DMS79 treated with DMSO at 0.1 percent for 48 hours (cell line): ENCODE results near the gene LOC101059915.
"Not testable (repeated sequence)": the region's sequence is repeated elsewhere in the genome, so short reads cannot be mapped to it uniquely, and the experiment has no call there.

Source experiments
- DNase-seq: peaks from one replicate; lab custom pipeline; 2025; lab: John Stamatoyannopoulos, UW

Gene LOC101059915

DNA sequence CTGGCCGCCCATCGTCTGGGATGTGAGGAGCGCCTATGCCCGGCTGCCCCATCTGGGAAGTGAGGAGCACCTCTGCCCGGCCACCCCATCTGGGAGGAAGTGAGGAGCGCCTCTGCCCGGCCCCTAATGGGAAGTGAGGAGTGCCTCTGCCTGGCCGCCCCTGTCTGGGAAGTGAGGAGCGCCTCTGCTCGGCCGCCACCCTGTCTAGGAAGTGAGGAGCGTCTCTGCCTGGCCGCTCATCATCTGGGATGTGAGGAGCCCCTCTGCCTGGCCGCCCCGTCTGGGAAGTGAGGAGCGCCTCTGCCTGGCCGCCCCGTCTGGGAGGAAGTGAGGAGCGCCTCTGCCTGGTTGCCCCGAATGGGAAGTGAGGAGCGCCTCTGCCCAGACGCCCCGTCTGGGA is 8.3 kb downstream of the LOC101059915 start:
- DNase-seq: not testable (repeated sequence)

DNA sequence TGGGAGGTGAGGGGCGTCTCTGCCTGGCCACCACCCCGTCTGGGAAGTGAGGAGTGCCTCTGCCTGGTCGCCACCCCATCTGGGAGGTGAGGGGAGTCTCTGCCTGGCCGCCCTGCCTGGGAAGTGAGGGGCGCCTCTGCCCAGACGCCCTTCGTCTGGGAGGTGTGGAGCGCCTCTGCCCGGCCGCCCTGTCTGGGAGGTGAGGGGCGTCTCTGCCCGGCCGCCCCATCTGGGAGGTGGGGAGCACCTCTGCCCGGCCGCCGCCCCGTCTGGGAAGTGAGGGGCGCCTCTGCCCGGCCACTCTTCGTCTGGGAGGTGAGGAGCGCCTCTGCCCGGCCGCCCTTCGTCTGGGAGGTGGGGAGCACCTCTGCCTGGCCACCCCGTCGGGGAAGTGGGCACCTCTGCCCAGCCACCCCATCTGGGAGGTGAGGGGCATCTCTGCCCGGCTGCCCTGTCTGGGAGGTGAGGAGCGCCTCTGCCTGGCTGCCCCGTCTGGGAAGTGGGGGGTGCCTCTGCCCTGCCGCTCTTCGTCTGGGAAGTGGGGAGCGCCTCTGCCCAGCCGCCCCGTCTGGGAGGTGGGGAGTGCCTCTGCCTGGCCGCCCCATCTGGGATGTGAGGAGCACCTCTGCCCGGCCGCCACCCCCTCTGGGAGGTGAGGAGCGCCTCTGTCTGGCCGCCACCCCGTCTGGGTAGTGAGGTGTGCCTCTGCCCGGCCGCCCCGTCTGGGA is 8.9 kb downstream of the LOC101059915 start:
- not testable (repeated sequence) for DNase-seq

DNA sequence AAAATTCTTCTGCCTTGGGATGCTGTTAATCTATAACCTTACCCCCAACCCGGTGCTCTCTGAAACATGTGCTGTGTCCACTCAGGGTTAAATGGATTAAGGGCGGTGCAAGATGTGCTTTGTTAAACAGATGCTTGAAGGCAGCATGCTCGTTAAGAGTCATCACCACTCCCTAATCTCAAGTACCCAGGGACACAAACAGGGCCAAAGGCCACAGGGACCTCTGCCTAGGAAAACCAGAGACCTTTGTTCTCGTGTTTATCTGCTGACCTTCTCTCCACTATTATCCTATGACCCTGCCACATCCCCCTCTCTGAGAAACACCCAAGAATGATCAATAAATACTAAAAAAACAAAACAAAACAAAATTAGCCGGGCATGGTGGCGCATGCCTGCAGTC is 9.8 kb downstream of the LOC101059915 start:
- not testable (repeated sequence) for DNase-seq

DNA sequence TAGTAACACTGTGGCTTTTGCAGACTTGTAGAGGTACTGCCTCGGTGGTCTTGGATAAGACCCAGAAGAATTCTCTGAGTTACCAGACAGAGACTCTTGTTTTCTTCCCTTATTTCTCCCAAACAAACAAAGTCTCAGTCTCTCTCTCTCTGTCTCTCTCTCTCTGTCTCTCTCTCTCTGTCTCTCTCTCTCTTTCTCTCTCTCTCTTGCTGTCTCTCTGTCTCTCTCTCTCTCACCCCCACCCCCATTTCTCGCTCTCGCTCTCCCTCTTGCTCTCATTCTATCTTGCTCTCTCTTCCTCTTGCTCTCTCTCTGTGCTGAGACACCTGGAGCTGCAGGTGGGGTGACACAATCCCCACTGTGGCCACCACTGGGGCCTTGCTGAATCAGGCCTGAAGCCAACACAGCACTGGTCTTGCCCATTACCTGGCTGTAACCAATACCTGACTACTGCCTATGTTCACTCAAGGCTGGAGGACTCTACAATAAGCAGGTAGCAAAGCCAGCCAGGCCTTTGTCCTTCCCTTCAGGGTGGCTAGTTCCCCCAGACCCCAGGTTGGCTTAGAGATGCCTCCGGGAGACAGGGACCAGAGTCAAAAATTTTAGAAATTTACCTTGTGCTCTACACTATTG is 12.3 kb downstream of the LOC101059915 start:
- DNase-seq: no peak

DNA sequence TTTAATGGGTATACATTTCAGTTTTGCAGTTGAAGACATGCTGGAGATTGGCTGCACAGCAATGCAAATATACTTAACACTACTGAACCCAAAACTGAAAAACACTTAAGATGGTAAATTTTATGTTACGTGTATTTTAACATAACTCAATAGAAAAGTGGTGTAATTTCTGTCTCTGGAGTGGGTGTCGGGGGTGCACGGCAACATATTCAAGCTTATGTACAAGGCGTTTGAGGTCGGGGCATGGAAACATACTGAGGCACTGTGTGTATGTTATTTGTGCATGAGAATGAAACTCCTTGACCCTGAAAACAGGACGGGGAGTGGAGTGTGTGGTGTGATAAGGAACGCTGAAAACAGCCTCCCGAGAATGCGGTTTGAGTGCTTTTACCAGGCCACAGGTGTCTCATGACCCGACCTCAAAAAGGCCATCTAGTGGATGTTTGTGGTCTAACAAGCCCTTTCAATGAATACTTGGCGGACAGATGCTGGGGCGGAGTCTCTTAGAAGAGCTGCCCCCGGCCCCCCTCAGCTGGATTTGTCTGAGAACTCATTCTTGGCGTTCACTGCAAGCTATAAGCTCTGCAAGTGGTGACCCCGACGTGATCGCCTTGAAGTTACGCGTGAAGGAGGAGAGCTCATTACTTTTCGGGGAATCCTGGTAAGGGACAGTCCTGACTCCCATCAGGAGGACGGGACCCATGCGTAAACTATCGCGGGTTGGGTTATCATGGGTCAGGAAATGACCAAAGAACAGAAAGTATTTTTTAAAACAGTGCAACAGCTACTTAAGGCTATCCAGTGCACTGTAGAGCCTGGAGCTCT is 29.5 kb downstream of the LOC101059915 start:
- DNase-seq: not testable (repeated sequence)

DNA sequence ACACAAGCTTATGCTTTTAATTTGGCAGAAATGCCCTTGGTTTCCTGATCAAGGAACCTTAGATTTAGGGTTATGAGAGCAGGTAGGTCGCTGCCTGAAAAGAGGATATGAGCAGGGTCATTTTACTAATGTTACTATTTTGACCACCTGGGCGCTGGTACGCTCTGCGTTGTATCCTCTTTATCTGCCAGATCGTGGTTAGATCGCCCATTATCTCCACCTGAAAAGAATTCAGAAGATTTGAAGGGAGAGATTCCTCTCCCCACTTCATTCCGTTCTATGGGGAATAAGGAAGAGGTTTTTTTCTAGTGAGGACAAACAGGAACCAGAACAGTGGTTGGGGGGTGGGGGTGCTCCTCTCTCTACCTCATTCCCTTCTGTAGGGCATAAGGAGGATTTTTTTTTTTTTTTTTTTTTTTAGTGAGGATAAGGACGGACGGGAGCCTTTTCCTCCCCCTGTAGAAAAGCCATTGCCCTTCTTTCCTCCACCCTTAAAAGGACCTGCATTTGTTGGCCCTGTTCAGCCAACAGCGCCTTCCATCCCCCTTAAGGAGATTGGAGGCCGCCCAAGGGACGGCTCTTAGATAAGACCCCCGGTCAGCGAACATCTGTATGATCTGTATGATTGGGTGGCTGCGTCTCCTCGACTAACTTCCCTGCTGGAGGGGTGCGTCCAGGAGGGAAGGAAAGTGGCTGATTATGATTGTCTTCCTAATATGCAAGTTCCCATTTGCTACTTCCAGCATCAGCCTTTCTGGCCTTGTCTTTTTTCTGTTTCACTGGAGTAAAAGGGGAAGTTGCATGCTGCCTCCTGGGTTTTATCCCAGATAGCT is 30.3 kb downstream of the LOC101059915 start:
- not testable (repeated sequence) for DNase-seq

DNA sequence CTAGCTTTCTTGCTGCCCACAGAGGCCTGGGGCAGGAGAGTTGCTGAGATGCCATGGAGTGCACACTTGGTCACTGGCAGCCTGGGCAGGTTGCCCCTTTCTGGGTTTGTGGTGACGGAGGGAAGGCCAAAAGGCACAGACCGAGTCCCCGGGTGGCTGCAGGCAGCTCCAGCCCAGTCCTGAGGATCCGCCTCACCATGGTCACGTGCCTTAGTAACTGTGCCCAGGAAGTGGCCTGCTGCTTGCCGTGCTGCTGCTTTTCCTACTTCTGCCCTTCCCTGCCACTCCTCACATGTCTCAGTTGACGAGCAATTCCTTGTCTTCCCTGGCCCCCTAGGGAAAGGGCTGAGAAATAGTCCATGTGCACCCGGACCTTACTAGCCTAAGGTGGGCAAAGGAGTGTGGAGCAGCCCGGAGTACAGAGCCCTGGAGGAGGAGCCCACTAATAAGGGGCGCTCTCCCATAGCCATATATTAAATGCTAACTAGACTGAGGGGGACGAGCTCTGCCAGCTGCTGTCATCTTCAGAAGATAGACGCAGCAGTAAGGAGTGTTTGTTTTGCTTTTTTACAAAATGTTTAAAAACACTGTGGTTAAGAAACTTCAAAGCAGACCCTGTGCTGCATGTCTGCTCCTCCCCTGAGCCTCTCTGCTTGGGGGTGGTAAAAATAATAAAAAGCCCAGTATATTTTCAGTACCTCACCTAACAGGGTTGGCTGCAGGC is 31.1 kb downstream of the LOC101059915 start:
- DNase-seq: not testable (repeated sequence)

DNA sequence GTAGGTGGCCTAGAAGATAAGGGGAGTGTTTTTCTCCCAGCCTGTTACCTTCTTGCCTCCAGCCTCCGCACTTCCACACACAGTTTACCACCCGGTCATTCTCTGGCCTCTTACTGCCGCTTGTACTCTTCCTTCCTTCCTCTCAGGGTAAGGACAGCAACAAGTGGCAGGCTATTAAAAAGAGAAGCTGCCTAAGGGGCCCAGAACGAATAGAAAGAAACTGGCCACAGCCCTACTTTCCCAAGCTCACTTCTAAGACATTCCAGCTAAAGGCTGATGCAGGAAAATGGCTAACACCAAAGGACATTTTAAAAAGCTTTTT is 31.6 kb downstream of the LOC101059915 start:
- DNase-seq: not testable (repeated sequence)

DNA sequence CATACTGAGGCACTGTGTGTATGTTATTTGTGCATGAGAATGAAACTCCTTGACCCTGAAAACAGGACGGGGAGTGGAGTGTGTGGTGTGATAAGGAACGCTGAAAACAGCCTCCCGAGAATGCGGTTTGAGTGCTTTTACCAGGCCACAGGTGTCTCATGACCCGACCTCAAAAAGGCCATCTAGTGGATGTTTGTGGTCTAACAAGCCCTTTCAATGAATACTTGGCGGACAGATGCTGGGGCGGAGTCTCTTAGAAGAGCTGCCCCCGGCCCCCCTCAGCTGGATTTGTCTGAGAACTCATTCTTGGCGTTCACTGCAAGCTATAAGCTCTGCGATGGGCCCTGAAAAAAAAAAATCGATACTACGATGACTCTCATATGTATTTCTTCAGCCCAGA is 35.5 kb downstream of the LOC101059915 start:
- DNase-seq: not testable (repeated sequence)

DNA sequence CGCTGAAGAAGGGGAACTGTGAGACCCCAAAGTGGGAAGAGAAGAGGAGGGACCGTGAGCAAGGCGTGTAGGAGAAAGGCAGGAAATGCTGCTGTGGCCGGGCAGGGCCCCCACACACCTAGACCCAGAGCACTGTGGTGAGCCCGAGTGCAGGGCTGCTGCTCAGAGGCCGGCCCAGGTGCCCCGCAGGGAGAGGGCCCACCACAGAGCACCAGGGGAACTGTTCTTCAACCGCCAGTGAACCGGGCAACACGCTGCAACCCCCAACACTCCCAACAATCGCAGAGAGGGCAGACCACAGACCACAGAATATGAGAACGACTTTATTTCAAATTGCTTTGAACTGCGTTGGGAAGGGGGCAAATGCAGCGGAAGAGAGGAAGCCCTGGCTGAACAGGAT is 46.7 kb downstream of the LOC101059915 start:
- DNase-seq: not testable (repeated sequence)

DNA sequence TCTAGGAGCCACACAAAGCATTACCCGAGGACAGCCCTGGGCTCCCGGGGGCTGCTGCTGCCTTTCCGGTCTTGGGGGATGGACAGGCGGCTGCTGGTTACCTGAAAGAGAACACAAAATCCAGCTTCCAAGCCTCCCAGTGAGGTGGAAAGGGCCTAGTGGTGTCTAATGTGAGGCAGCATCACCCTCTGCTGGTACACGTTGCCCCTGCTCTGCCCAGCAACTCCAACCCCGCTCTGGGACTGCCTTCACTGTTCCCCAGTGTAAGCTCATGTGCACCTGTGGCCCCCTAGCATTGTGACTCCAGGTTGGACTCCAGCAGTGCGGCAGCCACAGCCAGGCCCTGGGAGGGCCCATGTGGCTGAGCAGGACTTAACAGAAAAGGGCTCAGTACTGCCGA is 48.2 kb downstream of the LOC101059915 start:
- not testable (repeated sequence) for DNase-seq

DNA sequence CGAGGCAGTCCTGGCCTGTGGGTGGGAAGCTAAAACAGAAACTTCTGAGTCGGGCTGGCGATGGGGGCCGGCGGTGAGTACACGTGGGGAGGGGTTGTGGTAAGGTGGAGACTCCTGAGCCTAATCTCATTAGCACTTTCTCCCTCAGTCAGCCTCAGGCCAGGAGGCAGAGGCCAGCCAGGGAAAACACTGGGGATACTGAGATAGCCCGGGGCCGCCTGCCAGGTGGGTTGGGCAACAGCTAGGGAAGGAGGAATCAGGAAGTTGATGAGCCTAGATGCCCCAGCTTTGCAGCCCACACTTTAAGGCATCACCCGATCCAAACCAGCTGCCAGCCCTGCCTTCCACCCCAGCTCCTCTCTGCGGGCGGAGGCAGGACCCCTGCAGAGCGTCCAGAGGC is 49.0 kb downstream of the LOC101059915 start:
- DNase-seq: not testable (repeated sequence)

DNA sequence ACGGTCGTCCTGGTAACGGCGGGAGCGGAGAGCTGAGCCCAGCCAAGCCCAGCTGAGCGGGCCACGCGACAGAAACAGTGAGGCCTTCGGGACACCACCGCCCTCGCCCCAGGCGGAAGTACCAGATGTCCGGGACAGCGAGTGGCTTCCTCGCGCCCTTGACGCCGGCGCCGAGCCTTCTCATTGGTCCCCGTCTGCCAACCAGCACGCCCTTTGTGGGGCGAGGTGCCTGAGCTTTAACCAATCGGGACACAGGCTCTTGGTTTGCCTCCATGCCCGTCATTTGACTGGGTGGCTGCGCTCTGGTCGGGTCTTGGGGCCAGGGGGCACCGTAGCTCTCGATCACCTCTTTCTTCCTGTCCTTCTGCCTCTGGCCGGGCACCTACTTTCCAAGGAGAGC is 50.8 kb downstream of the LOC101059915 start, which contains the start of gene CXorf49:
Gene CXorf49, minus strand, starts transcription at position 101 of the 400 bp plus-strand sequence. CDS start 134 bp downstream, outside the sequence.
- not testable (repeated sequence) for DNase-seq

DNA sequence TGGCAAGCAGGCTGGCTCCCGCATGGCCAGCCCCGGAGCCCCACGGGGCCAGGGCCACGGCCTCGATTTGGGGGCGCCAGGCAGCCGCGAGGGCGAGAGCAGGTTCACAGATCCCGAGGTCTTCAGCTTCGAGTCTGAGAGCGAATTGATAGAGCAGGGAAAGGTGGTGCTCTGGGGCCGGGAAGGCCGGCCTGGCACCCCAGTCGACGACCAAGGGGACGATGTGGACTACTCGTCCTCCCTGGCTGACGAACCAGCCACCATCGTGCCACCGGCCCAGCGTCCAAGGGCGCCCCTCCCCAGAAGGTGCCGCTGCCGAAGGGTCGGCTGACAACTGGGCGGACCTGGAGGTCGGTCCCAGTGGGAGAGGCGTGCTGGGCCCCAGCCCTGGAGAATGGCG is 51.8 kb downstream of the LOC101059915 start:
- not testable (repeated sequence) for DNase-seq

DNA sequence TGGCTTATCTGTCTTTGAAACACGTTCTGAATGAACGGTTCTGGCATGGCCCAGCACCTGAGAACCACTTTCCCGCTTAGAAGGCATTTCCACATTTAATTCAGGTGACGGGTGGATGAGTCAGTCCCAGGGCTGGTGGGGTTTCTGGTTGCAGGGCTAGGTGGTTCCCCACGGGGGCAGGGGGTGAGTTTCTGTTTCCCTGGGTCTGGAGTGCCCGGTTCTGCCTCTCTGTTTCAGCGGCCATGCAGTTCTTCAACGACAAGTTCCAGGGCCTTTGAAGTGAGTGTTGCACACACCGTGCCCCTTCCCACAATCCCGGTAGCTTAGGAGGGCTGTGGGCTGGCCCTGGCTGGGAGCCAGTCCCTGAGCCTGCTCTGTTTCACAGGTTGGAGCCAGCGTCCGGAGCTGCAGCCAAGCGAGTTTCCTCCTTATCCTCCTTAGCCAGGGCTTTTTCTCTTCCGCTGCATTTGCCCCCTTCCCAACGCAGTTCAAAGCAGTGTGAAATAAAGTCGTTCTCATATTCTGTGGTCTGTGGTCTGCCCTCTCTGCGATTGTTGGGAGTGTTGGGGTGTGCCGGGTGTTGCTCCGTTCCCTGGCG is 53.0 kb downstream of the LOC101059915 start:
- DNase-seq: not testable (repeated sequence)
